T-helper 22 cell (primary cell): ENCODE measurements around the gene CD6.
"Not testable (repeated sequence)": the region's sequence is repeated elsewhere in the genome, so short reads cannot be mapped to it uniquely, and the experiment has no call there.

Experiments
- DNase-seq: peaks from one replicate; pipeline ENCODE4 v3.0.0-alpha.2; 2020; ENCODE audit warnings: low read depth

Gene CD6

DNA sequence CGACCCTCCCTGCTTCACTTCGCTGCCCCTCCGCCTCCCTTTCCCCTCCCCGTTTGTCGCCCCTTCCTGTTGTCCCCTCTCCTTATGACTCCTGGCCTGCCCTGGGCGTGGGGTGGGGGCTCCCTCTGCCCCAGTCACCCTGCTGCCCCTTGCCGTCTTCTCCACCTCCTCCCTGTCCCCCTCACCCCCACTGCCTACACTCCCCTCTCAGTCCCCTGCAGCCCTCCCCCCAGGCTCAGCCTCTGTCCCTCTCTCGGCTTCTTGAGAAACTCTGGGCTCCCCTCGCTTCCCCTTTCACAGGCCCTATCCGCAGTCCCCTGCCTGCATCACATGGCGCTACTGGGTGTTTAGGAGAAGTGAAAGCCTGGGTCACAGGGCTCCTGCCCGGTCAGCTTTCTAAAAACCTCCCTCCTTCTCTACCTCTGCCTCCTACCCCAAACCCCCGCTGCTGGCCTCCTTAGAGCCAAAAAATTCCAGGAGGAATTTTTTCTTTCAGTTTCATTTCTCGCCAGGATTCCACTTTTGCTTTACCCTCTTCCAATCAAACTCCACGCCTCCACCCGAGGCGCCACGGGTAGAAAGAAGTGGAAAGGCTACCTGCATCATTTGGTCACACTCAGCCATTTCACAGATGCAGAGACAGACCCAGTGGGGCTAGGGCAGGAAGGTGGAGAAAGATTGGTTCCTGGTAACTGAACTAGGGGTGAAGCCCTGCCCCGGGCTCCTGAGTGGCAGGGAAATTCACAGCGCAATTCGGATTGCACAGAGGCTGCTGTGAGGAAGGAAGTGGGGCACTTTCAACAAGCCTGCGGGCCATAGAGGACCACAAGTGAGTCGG lies 19.4 kb upstream of the CD6 start, which contains the start of gene SLC15A3:
SLC15A3 (minus strand) TSS at position 273 of the 838 bp plus-strand sequence. CDS start 625 bp downstream, outside the sequence.
- DNase-seq, result no peak

GRCh38 chr11:60952742-60953170 lies 18.7 kb upstream of the CD6 start:
- DNase-seq, result no peak

- no peak for DNase-seq
Measured at GRCh38 chr11:60953781-60954180, 17.7 kb upstream of the CD6 start.

GRCh38 chr11:60954421-60954820 lies 17.1 kb upstream of the CD6 start:
- DNase-seq, result no peak

- DNase-seq, result no peak
Measured at GRCh38 chr11:60955571-60955970, 15.9 kb upstream of the CD6 start.

DNA sequence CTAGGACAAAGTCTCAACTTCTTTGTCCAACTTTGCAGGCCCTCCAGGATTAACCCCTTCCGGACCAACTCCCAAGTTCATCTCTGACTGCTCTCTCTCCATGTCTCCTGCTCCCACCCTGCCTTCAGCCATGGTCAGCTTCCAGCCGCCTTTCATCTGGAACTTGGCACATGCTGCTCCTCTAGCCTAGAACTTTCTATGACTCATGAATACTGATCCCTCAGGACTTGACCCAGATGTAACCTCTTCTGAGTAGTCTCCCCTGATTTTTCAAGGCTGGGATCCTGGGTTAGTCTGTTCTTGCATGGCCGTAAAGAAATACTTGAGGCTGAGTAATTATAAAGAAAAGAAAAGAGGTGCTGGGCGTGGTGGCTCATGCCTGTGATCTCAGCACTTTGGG lies 14.3 kb upstream of the CD6 start:
- DNase-seq, result no peak

DNA sequence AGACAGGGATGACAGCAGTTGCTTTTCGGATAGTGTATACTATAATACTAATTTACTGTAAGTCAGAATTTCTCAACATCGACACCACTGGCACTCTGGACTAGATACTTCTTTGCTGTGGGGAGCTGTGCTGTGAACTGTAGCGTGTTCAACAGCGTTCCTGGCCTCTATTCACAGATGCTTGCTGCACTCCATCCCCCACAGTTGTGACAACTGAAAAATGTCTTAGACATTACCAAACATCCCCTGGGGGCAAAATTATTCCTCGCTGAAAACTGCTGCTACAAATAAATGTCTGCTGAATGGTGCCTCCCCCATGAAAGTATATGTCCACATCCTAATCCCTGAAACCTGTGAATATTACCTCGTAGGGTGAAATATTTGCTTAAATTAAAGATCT lies 12.0 kb upstream of the CD6 start:
- DNase-seq, result no peak

GRCh38 chr11:60960405-60960804 lies 11.1 kb upstream of the CD6 start:
- no peak for DNase-seq

DNA sequence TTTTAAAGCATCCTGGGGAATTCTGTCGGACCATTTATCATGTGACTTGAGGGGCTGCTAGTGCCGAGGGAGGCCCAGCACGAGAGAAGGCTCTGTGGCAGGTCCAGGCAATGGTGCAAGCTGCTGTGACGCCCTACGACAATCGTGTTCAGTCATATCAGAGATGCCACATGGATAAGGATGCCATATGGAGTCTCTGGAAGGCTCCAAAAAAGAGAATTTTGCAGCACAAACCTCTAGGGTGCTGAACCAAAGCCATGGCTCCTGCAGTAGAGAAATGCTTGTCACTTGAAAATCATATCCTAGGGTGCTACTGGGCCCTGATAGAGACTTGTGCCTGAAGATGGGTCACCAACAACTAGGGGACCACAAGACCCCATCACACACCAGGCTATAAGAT lies 6.7 kb upstream of the CD6 start:
- no peak for DNase-seq

DNA sequence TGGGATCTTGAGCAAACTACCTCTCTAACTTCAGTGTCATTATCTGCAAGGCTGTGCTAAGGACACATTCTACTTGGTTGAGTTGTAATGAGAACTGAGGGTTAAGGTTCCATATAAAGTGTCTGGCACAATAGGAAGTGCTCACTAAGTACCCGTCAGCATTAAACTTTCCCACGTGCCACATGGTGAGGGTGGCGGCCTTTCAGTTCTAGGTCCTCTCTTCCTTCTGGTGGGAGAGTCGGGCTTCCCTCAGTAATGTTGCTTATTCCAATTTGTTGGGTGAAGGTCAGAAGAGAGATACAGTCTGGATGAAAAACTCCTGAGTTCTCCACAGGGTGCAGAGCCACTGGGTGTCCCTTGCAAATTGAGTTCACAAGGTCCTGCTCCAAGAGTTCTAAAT lies 4.6 kb upstream of the CD6 start:
- no peak for DNase-seq

DNA sequence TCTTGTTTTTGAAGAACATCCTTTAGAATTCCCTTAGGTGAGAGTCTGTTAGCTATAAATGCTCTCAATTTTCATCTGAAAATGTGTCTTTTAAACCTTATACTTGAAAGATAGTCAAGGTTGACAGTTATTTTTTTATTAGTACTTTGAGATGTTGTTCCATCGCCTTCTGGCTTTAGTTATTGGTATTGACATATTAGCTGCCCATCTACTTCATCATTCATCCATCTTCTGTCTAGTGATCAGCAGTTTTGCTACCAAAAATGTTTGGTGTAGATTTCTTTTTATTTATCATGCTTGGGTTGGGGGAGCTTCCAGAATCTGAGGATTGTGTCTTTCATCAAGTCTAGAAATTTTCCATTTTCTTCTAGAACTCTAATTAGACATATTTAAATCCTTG lies 3.3 kb upstream of the CD6 start:
- DNase-seq, result no peak

- peak; percentile 61 for DNase-seq
Measured at GRCh38 chr11:60970369-60970774, 1.1 kb upstream of the CD6 start.

- DNase-seq, result no peak
Measured at GRCh38 chr11:60970890-60971289, 590 bp upstream of the CD6 start.

GRCh38 chr11:60972182-60973030 lies 926 bp downstream of the CD6 start:
- no peak for DNase-seq

DNA sequence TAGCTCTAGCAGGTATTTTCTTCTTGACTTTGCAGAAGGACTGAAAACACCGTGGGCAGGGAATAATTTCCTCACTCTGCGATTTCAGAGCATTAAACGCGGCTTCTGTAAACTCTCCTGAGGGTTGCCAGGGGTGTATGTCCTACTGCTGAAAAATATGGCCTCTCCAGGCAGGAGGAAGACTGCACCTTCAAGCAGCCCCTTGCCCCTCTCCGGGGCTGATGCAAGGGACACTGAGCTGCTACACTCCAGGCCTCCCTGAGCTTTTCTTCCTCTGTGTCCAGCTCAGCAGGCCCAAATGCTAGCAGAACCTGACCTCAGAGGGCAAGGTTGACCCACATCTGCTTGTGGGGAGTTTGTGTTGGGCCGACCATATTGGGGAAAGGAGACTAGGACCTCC lies 2.2 kb downstream of the CD6 start:
- DNase-seq, result no peak

GRCh38 chr11:60974316-60974715 lies 2.8 kb downstream of the CD6 start:
- not testable (repeated sequence) for DNase-seq

DNA sequence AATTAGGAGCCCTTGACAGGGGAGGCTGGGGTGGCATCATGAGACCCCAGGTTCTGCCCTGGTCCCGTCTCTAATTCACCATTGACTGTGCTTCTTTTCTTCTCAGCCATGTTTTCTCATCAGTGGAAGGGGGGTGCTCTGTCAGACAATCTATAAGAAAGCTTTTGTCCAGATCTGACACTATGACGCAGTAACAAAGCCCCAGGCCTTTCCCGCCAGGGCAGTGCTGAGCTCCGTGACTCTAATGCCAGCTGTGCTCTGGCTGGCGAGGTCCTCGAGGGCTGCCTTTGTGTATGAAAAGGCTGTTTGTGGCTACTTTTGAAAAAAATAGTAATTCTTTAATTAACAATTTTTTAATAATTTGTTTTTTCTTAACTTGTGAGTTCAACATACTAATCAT lies 3.2 kb downstream of the CD6 start:
- no peak for DNase-seq

DNA sequence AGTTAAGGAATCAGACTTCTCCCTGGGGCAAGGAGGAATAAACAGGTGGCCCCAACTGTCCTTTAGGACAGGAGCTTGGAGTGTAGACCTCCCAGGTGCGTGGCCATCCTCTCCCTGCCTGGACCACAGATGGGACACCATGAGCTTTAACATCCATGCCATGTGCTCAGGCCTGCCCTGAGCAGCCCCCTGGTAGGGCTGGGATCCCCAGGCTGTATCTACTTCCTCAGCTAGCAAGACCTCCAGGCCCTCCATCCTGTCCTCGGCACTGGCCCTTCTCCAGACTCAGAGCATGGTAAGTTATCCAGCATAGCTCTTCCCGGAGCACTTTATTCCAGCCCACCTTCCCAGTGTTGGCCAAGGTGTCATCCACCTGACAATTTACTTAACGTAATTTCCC lies 5.7 kb downstream of the CD6 start:
- DNase-seq, result no peak

DNA sequence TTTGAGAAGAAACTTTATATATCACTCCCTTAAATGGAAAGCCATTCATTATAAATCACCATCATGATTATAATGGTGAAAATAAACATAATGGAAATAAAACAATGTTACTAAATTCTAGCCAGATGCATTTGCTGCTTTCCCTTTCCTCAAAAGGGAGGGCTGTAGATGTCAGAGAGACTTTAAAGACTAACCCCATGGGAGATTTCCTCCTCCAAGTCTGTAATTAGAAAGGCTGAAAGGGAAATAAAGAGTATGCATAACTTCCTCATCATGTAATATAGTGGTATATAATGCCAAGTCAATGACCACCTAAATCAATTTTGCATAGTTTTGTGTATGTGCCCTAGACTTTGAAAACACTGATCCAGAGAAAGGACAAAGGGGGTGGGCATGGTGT lies 6.4 kb downstream of the CD6 start:
- no peak for DNase-seq

- DNase-seq, result peak; percentile 58
Measured at GRCh38 chr11:60978546-60979380, 7.3 kb downstream of the CD6 start.

DNA sequence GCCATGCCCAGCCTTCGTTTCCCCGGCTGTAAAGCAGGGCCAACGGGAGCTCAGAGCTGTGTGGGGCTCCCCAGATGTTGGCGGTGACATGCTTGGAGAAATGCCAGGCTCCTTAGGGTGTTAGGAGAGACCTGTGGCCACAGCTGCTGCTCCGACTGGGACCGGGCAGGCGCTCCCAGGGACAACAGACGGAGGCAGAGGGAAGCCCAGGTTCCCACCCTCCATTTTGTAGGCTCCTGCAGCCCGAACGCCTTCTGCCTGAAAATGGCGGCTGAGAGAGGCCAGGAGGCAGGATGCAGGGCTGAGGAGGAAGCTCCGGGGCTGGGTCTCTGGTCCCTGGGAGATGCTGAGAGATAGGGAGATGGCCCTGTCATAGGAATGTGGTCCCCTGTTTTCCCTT lies 10.0 kb downstream of the CD6 start:
- DNase-seq, result no peak

DNA sequence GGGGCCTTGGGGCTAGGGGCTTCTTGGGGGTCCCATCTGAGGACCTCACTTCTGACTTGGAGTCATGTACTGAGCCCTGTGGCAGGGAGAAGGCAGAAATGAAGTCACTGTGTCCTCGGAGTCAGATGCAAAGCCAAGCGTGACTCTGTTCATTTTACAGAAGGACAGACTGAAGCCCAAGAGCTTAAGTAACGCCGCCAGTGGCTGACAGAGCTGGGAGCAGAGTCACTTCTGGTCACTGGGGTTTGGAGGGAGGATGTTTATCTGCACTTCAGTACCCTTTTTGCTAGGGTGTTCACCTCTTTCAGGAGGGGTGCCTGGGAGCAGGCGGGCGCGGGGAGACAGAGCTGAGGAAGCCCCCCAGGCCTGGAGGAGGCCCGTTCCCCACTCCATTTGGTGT lies 10.7 kb downstream of the CD6 start:
- no peak for DNase-seq
